HG03103 (cell line): ENCODE measurements around the gene IWS1.
"Not testable (repeated sequence)": the region's sequence is repeated elsewhere in the genome, so short reads cannot be mapped to it uniquely, and the experiment has no call there.

ENCODE experiments used
- ATAC-seq: cut with Tn5 transposase; IDR thresholded peaks from one replicate; pipeline ENCODE4 v1.9.1; 2021; ENCODE audit warnings: low read depth; ENCODE audit not compliant: unreplicated experiment

Gene IWS1

GRCh38 chr2:127561371-127561770 is 35.1 kb upstream of the IWS1 start:
- no peak for ATAC-seq

DNA sequence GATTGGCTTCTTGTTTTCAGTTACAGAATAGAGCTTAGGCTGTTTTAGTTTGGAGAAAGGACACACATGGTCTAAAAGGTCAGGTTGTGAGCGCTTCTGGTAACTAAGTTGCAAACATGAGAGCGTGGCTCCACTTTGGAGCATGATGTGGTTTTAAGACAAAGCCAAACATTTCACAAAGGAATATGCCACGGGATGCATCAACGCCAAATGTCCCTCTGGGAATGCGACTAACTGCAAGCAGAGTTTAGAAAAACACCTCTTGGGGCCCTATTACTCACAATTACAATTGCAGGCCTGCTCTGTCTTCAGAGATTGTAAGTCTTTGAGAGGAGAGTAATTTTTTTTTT is 34.6 kb upstream of the IWS1 start:
- ATAC-seq = no peak

GRCh38 chr2:127560201-127560930 is 34.1 kb upstream of the IWS1 start:
- ATAC-seq = no peak

DNA sequence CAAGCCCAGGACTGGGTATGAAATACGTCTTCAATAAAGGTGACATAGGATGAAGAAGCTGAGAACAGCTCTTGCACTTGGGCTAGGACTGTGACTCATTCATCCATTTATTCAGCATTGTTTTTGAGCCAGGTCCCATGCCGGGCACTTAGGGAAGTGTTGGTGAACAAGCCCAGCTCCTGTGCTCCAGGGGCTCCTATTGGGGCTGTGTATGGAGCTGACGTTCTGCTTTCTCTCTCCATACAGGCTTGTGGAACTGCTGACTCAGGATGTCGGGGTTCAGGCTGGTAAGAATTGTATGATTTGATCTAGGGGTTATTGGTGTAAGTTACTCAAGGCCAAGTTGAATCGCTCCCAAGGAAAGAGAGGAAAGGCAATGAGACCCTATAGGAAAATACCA is 33.2 kb upstream of the IWS1 start:
- ATAC-seq = no peak

GRCh38 chr2:127558911-127559310 is 32.6 kb upstream of the IWS1 start:
- ATAC-seq = no peak

GRCh38 chr2:127552846-127553245 is 26.6 kb upstream of the IWS1 start:
- no peak for ATAC-seq

- ATAC-seq = no peak
Observed at GRCh38 chr2:127552336-127552735, 26.0 kb upstream of the IWS1 start.

GRCh38 chr2:127551221-127551930 is 25.1 kb upstream of the IWS1 start:
- ATAC-seq = no peak

GRCh38 chr2:127546797-127547196 is 20.5 kb upstream of the IWS1 start:
- no peak for ATAC-seq

DNA sequence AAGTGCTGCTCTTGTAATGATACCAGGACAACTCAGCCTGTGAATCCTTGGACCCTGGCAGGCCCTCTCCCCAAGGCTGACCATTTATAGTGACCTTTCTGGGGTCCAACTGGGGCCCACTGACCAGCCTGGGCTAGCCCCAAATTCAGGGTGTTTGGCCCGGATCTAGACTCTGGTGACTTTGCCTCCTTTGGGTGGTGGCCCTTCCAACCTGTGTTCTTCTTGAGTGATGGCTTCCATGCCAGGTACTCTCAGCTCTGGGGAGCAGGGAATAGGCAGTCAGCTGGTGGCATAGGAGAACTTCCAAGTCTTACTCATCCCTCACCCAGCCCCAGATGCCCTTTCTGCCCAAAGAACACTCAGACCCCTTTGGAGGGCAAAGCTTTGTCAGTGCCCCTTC is 19.5 kb upstream of the IWS1 start:
- no peak for ATAC-seq

DNA sequence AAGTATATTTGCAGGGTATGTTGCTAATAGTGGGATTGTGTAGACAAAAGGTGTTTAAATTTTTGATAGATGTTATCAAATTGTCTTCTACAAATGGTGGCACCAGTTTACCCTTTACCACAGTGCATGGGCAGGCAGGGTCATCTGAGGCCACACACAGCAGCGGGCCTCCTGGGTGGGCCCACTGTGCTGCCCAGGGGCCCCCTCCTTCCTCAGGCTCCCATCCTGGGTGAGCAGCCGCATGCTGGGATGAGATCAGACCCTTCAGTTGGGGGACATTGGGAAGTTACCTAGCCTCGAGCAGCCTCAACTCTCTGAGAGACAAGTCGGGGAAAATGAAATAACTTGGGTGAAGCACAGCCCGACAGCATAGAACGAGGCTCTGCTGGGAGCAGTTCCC is 18.9 kb upstream of the IWS1 start:
- no peak for ATAC-seq

DNA sequence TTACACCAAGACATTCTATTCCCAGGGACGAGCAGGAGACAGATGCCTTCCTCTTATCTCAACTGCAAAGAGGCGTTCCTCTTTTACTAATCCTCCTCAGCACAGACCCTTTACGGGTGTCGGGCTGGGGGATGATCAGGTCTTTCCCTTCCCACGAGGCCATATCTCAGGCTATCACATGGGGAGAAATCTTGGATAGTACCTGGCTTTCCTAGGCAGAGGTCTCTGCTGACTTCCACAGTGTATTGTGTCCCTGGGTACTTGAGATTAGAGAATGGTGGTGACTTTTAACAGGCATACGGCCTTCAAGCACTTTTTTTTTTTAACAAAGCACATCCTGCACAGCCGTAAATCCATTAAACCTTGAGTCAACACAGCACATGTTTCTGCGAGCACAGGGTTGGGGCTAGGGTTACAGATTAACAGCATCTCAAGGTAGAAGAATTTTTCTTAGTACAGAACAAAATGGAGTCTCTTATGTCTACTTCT is 16.8 kb upstream of the IWS1 start:
- not testable (repeated sequence) for ATAC-seq

- ATAC-seq = no peak
Observed at GRCh38 chr2:127542231-127542630, 15.9 kb upstream of the IWS1 start.

DNA sequence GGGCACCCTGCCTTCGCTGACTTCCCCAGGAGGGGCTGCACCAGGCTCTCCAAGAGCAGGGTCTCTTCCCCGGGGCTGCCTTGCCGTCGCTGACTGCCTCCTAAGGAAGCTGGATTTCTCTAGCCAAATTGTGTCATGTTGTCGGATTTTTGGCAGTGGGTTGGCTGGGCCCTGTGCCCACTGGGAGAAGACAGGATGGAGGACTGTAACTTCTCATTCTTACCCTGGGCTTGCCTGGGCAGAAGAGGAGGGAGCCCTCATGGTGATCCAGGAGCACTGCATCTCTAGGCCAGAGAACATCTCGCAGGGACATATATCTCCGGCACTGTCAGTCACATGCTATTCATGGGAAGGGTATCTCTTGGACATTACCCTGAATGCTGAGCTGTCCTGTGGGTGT is 15.5 kb upstream of the IWS1 start:
- ATAC-seq = no peak

- no peak for ATAC-seq
Observed at GRCh38 chr2:127537644-127538043, 11.4 kb upstream of the IWS1 start.

DNA sequence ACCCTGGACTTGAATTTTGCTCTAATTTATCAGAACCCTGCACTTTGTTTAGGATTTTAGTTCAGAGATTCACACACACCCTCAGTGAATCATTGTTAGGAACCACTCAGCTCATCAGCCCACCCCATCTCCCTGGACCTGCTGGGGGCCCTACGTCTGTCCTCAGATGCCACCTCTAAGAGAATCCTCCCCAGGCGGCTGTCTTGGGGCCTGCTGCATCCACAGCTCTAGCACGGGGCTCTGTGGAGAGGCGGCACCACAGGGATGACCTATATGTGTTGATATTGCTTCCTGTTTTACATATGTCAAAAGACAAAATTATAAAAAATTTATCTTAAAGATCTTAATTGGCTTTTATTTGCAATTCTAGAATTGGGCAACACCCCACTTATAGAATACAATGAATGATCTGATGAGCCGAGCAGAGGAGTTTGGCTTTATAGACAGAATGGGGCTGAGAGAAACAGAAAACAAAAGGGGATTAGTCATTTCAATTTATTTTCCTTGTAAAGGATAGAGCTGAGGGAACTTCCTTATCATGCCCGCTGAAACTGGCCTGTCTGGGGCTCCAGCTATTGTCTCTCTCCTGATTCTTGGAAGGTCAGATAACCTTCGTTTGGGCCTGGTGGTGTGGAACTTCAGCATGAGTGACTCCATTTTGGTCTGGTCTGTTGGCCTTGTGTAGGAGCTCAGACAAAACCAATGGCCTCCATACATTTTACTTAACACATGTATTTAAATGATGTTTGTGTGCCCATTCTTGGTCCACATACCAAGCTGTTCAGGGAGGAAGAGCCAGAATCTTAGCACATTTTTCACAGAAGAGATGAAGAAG is 10.6 kb upstream of the IWS1 start:
- ATAC-seq = no peak

DNA sequence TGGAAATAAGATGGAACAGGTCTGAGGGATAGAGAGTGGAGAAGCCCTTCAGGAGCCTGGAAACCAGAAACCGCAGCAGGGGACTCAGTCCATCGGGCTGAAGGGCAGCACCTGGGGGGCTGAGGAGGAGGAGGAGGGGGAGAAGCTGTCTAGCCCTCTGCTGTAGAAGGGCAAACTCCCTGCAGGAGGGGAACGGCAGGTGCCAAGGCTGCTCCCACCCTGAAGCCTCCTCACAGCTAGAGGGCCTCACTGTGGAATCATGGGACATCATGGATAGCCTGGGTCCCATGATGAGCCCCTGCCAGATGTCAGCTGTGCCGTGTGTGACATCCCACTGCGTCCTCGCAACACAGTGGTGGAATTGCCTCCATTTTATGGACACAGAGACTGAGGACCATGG is 9.6 kb upstream of the IWS1 start:
- no peak for ATAC-seq

- ATAC-seq = no peak
Observed at GRCh38 chr2:127535422-127535901, 9.2 kb upstream of the IWS1 start, which contains the start of gene MYO7B. MYO7B (plus strand) TSS chr2:127535683; CDS start chr2:127559723, 24,040 bp downstream.

DNA sequence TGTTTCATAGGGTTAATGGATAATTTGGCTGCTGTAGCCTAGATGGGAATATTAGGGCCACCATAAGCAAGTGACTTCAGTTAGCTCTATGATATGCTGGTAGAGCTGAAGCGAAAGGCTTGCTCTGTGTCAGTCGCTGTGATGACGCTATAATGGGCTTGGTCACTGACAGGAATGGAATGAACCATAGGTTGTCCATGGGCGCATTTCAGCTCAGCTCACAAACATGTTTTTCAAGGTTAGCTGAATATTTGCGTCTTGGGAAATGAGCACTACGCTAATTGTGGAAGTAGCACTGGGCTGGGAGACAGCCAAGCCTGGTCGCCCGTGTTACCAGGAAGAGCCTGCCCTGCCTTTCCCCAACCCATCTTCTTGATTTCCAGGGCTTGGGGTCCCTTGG is 6.0 kb upstream of the IWS1 start:
- ATAC-seq = no peak

DNA sequence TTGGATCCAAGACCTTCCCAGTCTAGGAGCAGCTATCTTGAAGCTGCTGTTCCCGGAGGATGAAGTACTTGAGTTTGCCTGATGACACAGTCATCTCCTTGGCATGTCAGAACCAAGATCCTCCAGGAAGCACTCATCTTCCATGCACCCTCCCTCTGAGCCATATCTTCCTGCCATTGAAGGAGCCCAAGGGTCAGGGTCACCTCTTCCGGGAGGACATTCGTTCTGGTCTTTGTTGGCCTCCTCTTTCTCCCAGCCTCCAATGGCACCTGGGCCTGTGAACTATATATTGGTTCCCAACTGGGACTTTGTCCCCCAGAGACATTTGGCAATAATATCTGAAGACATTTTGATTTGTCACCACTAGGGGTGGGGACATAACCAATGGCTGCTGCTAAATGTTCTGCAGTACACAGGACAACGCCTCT is 4.9 kb upstream of the IWS1 start:
- no peak for ATAC-seq
